Measurements from ENCODE around the gene FAM13A.

GRCh38 chr4:88803600-88804096 is 253.3 kb downstream of the FAM13A start:
- no peak for TF ChIP-seq POLR2A (IDR thresholded peaks at IDR 0.05)
- TF ChIP-seq, protein P1, sequence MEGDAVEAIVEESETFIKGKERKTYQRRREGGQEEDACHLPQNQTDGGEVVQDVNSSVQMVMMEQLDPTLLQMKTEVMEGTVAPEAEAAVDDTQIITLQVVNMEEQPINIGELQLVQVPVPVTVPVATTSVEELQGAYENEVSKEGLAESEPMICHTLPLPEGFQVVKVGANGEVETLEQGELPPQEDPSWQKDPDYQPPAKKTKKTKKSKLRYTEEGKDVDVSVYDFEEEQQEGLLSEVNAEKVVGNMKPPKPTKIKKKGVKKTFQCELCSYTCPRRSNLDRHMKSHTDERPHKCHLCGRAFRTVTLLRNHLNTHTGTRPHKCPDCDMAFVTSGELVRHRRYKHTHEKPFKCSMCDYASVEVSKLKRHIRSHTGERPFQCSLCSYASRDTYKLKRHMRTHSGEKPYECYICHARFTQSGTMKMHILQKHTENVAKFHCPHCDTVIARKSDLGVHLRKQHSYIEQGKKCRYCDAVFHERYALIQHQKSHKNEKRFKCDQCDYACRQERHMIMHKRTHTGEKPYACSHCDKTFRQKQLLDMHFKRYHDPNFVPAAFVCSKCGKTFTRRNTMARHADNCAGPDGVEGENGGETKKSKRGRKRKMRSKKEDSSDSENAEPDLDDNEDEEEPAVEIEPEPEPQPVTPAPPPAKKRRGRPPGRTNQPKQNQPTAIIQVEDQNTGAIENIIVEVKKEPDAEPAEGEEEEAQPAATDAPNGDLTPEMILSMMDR (IDR thresholded peaks at IDR 0.05), result no peak
